Stimulated activated CD4-positive, alpha-beta T cell treated with anti-CD3 and anti-CD28 coated beads, Interleukin-12 subunit alpha, Interleukin-12 subunit beta, amount 100 ng/mL, for 48 hours (primary cell): ENCODE data around the gene ENTPD8.
A peak's percentile ranks its signal among the peaks of the same experiment; 100 is the strongest.
"Not testable (repeated sequence)": the region's sequence is repeated elsewhere in the genome, so short reads cannot be mapped to it uniquely, and the experiment has no call there.

ENCODE experiments used
- DNase-seq, 3 donors: peaks; one replicate each; pipeline ENCODE4 v3.0.0-alpha.2; 2020; ENCODE audit warnings: low read depth in 2 of 3, low spot score in 1 of 3

Gene ENTPD8

DNA sequence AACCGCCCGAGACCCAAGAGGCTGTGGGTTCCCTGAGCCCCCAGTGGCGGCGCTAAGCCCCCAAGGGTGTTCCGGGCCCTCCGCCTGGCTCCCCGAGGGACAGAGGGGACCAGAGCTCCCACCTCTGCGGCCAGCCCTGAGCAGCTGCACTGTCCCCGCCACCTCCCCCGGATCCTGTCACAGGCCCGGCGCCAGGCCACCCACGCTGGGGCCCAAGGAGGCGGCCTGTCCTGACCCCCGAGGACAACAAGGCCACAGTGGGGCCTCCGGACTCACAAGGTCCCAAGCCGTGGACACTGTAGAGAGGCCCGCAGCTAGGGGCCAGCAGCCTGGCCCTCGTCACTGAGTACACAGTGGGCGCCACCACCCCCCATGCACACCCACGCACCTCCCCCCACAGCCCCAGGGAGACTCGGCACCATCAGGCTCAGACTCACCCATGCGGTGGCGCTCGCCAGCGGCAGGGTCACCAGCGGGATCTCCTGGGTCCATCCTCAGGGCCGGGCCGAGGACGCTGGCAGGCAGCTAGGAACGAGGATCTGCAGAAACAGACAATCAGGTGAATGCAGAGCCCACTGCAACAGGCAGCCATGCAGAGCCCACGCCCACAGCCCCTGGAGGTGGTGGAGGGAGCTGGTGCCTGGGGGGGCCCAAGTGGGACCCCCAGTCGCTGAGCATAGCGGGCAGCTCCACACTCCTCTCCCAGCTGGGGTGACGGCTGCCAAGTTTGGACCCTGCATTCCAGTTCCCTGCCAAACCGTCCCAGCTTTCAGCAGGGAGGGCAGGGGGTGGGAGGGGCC, 46.1 kb downstream of the ENTPD8 start:
- DNase-seq: no peak

DNA sequence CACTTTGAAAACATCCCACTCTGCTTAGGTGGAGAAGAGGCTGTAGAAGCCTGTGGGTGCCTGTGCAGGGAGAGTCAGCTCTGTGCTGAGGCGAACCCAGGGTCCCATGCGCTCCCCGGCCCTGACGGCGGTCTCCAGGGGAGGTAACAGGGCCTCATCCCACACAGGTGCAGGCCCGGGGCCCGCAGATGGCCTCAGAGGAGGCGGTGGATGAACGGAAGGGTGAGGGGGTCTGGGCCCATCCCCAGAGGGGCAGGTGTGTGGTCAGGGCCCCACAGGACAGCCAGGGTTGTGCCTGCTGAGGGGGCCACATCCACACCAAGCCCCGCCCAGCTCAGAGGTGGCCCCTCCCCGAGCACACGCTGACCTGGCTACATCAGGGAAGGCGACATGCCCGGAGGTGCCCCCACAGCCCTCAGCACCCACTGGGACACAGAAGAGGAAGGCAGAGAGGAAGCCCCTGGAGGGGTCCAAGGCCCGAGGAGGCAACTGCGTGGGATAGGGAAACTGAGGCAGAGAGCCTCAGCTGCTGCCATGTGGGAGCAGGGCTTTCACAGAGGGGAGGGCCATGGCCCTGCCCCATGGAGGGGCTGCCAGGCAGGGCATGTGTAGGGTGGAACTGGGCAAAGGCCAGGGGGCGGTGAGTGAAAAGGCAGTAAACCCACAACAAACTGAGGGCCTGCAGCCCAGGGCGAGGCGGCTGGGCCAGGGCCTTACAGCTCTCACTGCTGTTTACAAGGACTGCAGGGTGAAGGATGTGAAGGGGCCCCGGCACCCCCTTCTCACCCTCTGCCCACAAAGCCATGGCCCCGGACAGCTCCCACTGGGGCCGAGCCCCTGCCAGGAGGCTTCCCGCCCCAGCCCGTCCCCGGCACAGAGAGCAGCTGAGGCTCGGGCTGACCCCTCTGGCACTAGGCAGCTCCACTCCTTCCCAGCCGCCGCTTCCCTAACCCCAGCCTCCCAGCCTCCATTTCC, 47.7 kb downstream of the ENTPD8 start:
- no peak for DNase-seq

DNA sequence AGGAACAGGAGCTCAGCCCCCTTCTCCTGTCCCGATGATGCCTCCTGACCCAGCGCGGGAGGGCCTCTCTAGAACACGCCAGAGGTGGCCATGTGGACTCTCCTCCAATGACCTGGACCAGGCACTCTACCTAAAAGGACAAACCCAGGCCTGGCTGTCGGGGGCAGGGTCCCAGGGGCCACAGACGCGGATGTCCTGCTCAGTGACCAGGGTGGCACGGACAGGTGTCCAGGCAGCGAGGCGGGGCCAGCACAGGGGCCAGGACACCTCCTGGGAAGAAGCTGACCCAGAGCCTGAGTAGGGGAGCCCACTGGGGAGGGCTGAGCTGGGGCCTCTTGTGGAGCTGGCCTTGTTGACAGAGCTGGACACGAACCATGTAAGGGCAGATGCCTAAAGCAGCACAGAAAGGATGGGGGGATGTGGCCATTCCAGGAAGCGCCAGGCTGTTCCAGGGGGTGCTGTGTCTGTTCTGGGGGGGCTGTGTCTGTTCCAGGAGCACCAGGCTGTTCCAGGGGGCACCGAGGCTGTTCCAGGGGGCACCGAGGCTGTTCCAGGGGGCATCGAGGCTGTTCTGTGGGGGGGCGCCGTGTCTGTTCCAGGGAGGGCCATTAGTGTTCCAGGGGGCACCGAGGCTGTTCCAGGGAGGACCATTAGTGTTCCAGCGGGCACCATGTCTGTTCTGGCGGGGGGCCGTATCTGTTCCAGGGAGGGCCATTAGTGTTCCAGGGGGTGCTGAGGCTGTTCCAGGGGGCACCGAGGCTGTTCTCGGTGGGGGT, 48.7 kb downstream of the ENTPD8 start:
- DNase-seq: no peak

DNA sequence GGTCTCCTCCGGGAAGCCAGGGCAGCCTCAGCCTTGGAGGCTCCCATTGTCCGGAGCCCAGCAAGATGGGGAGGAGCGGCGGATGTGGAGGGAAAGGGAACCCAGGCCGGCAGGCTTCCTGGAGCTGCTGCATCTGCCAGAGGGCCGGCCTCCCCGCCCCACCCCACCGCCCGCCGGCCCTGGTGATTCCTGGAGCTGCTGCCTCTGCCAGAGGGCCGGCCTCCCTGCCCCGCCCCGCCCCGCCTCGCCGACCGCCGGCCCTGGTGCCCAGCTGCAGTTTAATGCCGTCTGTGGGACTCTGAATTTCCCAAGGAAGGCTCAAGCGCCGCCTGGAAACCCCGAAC, 49.8 kb downstream of the ENTPD8 start:
- DNase-seq: no peak

DNA sequence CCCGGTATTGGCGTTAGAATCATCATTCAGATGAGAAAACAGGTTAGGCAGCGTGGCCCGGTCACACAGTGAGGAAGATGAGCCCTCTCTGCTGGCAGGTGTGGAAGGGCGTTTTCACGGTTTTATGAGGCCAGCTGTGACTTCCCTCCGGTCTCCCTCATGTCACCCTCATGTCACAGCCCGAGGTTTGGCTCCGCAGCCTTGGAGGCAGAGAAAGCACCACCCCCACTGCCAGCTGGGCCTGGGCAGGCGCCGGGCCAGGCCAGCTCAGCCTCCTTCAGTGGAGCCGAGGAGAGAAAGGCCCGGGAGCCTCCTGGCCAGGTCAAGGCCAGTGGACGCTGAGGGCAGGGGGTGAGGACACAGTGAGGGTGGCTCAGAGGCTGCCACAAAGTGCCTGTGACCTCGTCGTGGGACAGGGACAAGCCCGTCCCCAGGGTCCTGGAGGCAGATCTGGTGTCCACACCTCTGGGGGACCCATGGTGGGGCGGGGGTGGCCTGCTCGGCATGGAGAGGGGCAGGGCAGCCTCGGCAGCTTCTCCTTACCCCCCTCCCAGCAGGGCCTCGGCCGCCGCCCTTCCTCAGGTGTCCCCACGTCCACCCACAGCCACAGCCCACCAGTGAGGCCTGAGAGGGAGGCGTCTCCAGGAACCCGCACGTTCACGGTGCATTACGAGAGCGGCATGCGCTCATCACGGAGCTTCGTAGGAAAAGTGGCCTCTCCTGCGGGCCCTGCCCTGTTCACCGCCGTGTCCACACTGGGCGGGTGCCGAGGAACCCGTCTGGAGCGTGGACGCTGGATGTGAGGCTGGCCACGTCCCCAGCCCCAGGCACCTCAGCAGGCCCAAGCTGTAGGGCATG, 50.4 kb downstream of the ENTPD8 start:
- no peak for DNase-seq

DNA sequence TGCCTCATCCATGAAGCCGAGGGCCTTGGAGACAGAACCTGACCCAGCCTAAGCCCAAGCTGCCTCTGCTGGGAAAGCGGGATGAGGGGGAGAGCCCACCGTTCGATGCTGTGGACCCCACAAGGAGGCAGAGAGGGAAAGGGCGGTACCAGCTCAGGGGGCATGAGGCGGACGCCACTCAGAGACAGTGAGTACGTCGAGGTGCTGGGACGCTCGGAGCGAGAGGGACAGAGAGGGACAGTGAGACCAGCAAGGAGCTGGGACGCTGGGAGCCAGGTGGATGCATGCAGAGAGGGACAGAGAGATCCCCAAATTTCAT, 51.8 kb downstream of the ENTPD8 start:
- DNase-seq: no peak

DNA sequence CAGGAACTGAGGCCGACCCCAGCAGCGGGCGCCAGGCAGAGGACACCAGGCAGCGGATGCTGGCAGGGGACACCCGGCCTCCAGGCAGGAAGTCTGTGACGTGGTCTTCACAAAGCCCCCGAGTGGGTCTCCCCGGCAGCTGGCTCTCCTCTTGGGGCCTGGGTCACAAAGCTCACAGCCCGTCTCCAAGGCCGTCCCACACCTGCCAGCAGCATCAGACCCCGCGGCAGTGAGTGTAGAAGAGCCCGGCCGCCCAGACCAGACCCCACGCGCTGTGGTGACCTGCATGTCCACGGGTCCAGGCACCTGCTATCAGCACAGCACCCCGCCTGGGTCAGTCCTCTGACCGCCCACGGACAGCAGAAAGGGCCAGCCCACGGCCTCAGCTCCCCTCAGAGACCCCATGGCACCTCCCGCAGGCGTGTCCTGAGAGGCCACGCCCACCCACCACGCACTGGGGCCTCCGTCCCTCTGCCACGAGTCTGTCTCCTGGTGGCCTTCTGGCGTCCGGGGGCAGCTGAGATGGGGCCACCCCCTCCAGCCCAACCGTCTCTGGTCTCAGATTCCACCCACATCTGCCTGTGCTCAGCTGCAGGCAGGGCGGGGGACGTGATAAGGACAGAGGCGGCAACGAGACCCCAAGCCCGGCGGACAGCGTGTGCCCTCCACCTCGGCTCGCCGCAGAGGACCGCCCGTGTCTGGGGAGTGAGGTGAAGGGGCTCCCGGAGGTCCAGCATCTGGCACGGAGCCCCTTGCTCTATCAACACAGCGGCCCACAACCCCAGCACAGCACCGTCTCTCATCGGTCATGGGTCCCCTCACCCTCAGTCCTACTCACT, 52.3 kb downstream of the ENTPD8 start:
- no peak for DNase-seq

DNA sequence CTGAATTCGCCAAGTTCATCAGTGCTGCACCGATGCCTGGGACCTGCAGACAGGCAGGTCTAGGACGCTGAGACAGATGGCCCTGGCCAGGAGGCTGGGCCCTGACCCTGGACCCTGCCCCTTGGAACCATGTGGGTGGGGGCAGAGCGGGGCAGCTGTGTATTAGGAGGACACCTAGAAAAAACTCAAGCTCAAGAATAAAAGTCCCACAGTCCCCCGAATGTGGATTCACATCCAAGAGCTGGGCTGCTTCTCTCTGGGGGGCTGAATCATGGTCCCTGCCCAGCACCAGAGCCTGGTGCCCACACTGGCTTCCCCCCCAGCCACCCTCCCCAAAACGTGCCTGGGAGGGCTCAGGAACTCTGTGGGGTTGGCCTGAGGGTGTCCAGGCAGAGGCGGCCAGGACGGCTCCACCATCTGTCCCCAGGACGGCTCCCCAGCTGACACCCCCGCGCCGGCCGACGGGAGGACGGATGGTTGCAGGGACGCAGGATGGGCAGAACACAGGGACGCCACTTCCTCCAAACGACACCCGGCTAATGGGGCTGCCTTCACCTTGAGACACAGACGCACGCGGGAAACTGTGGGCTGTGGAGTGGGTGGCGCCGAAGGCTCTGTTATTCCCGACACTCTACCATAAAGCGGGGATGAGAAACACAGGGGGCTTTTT, 53.1 kb downstream of the ENTPD8 start:
- no peak for DNase-seq

DNA sequence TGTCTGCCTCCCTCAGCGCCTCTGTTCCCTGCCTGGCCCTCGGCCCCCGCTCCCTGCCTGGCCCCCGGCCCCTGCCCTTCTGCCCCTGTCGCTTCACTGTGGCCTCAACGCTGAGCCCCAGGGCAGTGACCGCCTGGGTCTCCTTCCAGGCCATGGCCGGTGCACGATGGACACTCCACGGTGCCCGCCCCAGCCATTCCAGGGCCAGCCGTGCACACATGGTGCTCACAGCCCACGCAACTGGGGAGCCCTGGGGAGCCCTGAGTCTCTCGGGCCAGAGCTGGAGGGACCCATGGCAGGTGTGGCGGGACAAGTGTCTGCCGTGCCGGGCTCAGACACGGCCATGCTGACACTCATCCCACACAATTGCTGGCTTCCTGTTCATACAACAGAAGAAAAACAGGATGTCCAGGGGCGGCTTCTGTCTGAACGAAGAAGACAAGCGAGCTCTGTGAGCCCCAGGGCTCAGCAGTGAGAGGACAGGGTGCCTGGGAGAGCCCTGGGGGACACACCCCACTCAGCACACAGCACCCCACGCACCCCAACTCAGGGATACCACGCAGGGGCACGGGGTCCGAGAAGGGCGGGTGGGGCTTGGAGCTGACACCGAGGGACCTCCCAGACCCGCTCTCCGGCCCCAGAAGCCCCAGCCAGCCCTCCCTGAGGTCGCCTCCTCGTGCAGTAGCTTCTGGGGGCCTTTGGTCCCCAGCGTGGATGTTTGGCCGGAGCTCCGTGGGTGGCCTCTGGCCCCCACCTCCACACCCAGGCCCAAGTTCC, 53.9 kb downstream of the ENTPD8 start:
- peak in 2 of 3 donors; percentile 6 to 40 for DNase-seq

DNA sequence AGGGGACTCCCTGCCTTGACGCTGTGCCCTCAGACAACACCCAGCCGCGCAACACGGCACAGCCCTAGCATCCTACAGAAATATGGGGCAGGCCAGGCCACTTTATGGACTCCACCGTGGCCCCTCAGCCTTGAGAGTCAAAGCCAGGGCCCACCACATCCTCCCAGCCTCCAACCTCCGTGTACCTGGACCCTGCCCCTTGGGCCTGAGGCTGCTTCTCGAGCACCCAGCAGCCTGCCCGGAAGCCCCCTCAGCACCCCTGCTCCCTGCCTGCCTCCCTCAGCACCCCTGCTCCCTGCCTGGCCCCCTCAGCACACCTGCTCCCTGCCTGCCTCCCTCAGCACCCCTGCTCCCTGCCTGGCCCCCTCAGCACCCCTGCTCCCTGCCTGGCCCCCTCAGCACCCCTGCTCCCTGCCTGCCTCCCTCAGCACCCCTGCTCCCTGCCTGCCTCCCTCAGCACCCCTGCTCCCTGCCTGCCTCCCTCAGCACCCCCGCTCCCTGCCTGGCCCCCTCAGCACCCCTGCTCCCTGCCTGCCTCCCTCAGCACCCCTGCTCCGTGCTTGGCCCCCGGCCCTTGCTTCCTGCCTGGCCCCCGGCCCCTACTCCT, 54.5 kb downstream of the ENTPD8 start:
- DNase-seq: not testable (repeated sequence)

DNA sequence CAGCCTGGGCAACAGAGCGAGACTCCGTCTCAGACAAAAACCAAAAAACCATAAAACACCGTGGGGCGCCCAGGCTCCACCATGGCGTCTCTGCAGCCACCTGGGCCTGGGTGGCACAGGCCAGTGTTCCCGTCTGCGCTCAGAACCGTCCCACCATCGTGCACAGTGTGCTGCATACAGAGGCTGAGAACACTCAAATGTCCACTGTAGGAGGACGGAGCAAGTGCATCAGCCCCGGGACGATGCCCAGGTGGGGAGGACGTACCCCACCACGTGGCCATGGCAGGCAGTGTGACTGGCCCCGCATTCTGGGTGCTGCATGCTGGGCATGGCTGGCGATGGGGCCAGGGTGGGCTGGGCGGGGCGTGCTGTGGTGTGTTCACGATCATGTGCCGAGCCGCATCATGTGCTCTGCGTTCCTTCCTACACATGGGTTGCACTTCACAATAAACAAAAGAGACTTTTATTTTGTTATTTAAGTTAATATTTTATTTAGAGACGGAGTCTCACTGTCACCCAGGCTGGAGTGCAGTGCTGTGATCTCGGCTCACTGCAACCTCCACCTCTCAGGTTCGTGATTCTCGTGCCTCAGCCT, 56.0 kb downstream of the ENTPD8 start:
- DNase-seq: no peak
